HUDEP-2 (cell line): ENCODE measurements around the gene GCSAML.
"Not testable (repeated sequence)": the region's sequence is repeated elsewhere in the genome, so short reads cannot be mapped to it uniquely, and the experiment has no call there.

Experiments
- DNase-seq, 76 experiments: peaks; one replicate each; lab custom pipeline; 2025; ENCODE audit not compliant: unreplicated experiment in 76 of 76; lab: John Stamatoyannopoulos, UW

GCSAML gene

GRCh38 chr1:247548769-247549182 lies at the start of gene GCSAML:
GCSAML (plus strand) TSS chr1:247549134; CDS start chr1:247549192, 58 bp downstream.
- peak in 42 of 76 experiments; percentile 2 to 69 (median 19) for DNase-seq

GRCh38 chr1:247500865-247501264 lies 48.1 kb upstream of the GCSAML start:
- no peak for DNase-seq

GRCh38 chr1:247506831-247507230 lies 42.1 kb upstream of the GCSAML start:
- no peak for DNase-seq

- DNase-seq, result no peak
These were observed 30.9 kb upstream of the GCSAML start for GRCh38 chr1:247517795-247518612.

- DNase-seq, result no peak
These were observed 30.4 kb upstream of the GCSAML start for GRCh38 chr1:247518613-247518891.

- DNase-seq, result not testable (repeated sequence)
These were observed 27.0 kb upstream of the GCSAML start for GRCh38 chr1:247521886-247522285.

GRCh38 chr1:247528812-247529474 lies 20.0 kb upstream of the GCSAML start:
- DNase-seq, result peak in 26 of 76 experiments; percentile 6 to 77 (median 35)

- no peak for DNase-seq
These were observed 19.1 kb upstream of the GCSAML start for GRCh38 chr1:247529771-247530355.

- DNase-seq, result no peak
These were observed 18.1 kb upstream of the GCSAML start for GRCh38 chr1:247530785-247531184.

GRCh38 chr1:247531937-247532336 lies 17.0 kb upstream of the GCSAML start:
- DNase-seq, result peak in 2 of 76 experiments; percentile 1 to 6

- no peak for DNase-seq
These were observed 13.5 kb upstream of the GCSAML start for GRCh38 chr1:247535402-247535801.

GRCh38 chr1:247536340-247536739 lies 12.6 kb upstream of the GCSAML start, which contains the start of gene OR2C3:
OR2C3 (minus strand) TSS chr1:247536440; CDS start chr1:247532511, 3,929 bp downstream.
- no peak for DNase-seq

- no peak for DNase-seq
These were observed 10.4 kb upstream of the GCSAML start for GRCh38 chr1:247538561-247538960.

- no peak for DNase-seq
These were observed 9.7 kb upstream of the GCSAML start for GRCh38 chr1:247539215-247539614.

- no peak for DNase-seq
These were observed 8.4 kb upstream of the GCSAML start for GRCh38 chr1:247540581-247540980.

GRCh38 chr1:247542811-247543210 lies 6.1 kb upstream of the GCSAML start:
- no peak for DNase-seq

- DNase-seq, result peak in 71 of 76 experiments; percentile 3 to 87 (median 57)
These were observed 842 bp upstream of the GCSAML start for GRCh38 chr1:247548092-247548491.

GRCh38 chr1:247551721-247552120 lies 2.8 kb downstream of the GCSAML start:
- no peak for DNase-seq

- peak in 1 of 76 experiments; percentile 1 for DNase-seq
These were observed 3.3 kb downstream of the GCSAML start for GRCh38 chr1:247552231-247552630.

GRCh38 chr1:247557926-247558674 lies 9.2 kb downstream of the GCSAML start:
- peak in 2 of 76 experiments; percentile 9 to 20 for DNase-seq

- DNase-seq, result no peak
These were observed 12.8 kb downstream of the GCSAML start for GRCh38 chr1:247561711-247562110.
